ENCODE data around the gene RNF166.

Gene RNF166

DNA sequence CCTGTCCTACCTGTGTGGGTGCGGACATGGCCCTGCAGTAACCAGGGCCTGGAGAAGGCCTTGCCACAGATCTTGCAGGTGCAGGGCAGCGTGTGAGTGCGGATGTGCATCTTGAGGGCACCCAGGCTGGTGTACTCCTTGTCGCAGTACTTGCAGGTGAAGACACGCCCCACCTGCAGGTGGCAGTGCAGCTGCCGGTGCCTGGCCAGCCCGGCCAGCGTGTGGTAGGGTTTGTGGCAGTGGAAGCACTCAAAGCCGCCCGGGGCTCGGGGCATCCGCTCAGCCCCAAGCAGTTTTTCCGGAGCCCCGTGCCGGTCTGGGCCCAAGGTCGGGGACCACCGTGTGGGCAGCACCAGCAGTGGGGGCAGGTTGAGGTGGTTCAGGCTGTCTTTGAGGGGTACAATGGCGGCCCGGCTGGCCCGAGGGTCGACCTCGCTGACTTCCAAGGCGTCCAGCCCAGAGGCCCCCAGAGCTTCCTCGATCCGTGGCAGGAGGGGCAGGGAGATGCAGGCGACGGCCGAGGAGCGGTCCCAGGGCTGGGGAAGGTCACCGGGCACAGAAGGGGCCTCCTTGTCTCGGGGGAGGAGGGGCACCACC lies 25.0 kb downstream of the RNF166 start:
- Histone ChIP-seq H3K27me3 (ENCODE audit: insufficient read depth, low read length, poor library complexity) (no peaks in the 10 kb centered on the region), H2BK120ac (ENCODE audit: low read depth, low read length) (no peak overlapping the region), H3K18ac (ENCODE audit: low read length) (no peak overlapping the region), H3K56ac (ENCODE audit: low read length) (no peak overlapping the region), H4K5ac (ENCODE audit: low read length) (no peak overlapping the region), H3K4me1 (ENCODE audit: control insufficient read depth, low read depth, low read length) (no peaks in the 10 kb centered on the region), H3K79me2 (ENCODE audit: control insufficient read depth, insufficient read depth, low read length) (no peaks in the 10 kb centered on the region), H3K23ac (ENCODE audit: low read length) (no peak overlapping the region), H3K36me3 (ENCODE audit: control insufficient read depth, insufficient read depth, low read length) (no peaks in the 10 kb centered on the region), H3K9ac (ENCODE audit: low read length) (no peak overlapping the region), H3K4me3 (ENCODE audit: low read length) (no peak overlapping the region), H3K79me1 (ENCODE audit: low read length) (no peaks in the 10 kb centered on the region), H4K8ac (ENCODE audit: low read depth, low read length) (no peak overlapping the region), H3K4me2 (ENCODE audit: low read length) (no peak overlapping the region), H2AK5ac (ENCODE audit: low read length) (no peak overlapping the region), H3K4ac (ENCODE audit: low read depth, low read length) (no peak overlapping the region), H3K27ac (ENCODE audit: low read depth, low read length) (no peak overlapping the region), H2BK5ac (ENCODE audit: low read length) (no peak overlapping the region), H2BK15ac (replicated peaks; ENCODE audit: low read depth) (no peak overlapping the region)
- no CpG with 5 or more reads among the region's 31 CpGs for WGBS (ENCODE audit: extremely low coverage, insufficient coverage, low lambda C conversion rate)
- DNase-seq, result peak; percentile 49

- no peak overlapping the region for H2BK5ac ChIP-seq (ENCODE audit: low read length)
- H3K4me2 ChIP-seq (ENCODE audit: low read length), result no peak overlapping the region
- H2BK15ac ChIP-seq (replicated peaks; ENCODE audit: low read depth), result no peak overlapping the region
- H3K79me1 ChIP-seq (ENCODE audit: low read length), result no peaks in the 10 kb centered on the region
- H3K4me3 ChIP-seq (ENCODE audit: low read length), result no peak overlapping the region
- no peaks in the 10 kb centered on the region for H3K79me2 ChIP-seq (ENCODE audit: control insufficient read depth, insufficient read depth, low read length)
- no peak overlapping the region for H2BK120ac ChIP-seq (ENCODE audit: low read depth, low read length)
- H3K27me3 ChIP-seq (ENCODE audit: insufficient read depth, low read length, poor library complexity), result no peaks in the 10 kb centered on the region
- no peak overlapping the region for H3K18ac ChIP-seq (ENCODE audit: low read length)
- H4K5ac ChIP-seq (ENCODE audit: low read length), result no peak overlapping the region
- H4K8ac ChIP-seq (ENCODE audit: low read depth, low read length), result no peak overlapping the region
- no peak overlapping the region for H3K56ac ChIP-seq (ENCODE audit: low read length)
- no peak overlapping the region for H3K4ac ChIP-seq (ENCODE audit: low read depth, low read length)
- H2AK5ac ChIP-seq (ENCODE audit: low read length), result no peak overlapping the region
- H3K23ac ChIP-seq (ENCODE audit: low read length), result no peak overlapping the region
- no peaks in the 10 kb centered on the region for H3K36me3 ChIP-seq (ENCODE audit: control insufficient read depth, insufficient read depth, low read length)
- WGBS (ENCODE audit: extremely low coverage, insufficient coverage, low lambda C conversion rate), result no CpG with 5 or more reads among the region's 5 CpGs
- no peaks in the 10 kb centered on the region for H3K4me1 ChIP-seq (ENCODE audit: control insufficient read depth, low read depth, low read length)
- no peak overlapping the region for H3K9ac ChIP-seq (ENCODE audit: low read length)
- no peak overlapping the region for H3K27ac ChIP-seq (ENCODE audit: low read depth, low read length)
- no peak for DNase-seq
Observed at GRCh38 chr16:88680554-88681083, 25.6 kb downstream of the RNF166 start.

DNA sequence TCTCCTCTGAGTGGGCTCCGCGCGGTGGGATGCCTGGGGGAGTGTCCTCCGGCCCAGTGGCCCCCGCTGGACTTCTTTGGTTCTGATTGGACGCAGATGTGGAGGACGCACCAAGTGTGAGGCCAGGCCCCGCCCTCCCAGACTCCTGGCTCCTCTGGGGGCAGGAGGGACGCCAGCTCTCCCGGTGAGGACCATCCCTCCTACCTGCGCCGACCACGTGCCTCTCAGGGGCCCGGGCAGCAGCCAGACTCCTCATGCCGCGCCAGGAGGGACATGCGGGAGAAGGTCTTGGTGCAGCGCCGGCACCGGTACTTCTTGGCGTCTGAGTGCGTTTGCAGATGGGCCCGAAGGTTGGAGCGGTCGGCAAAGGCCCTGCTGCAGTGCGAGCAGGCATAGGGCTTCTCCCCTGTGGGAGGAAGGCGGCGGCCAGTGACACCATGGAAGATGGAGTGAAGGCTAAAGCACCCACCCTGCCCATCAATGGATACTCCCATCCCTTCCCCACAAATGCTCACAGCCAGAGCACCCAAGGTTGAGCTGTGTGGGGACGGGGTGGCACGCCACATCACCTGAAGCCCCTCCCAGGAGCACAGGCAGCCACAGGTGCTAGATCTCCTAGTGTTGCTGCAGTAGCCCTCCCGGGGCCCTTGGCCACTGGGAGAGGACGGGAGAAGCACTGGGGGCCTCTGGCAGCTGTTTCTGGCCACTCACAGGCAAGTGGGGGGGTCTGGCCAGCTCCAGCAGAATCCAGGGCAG lies 27.8 kb downstream of the RNF166 start:
- H4K8ac ChIP-seq (ENCODE audit: low read depth, low read length), result no peak overlapping the region
- no CpG with 5 or more reads among the region's 32 CpGs for WGBS (ENCODE audit: extremely low coverage, insufficient coverage, low lambda C conversion rate)
- no peaks in the 10 kb centered on the region for H3K79me1 ChIP-seq (ENCODE audit: low read length)
- H3K4ac ChIP-seq (ENCODE audit: low read depth, low read length), result no peak overlapping the region
- H4K5ac ChIP-seq (ENCODE audit: low read length), result no peak overlapping the region
- H3K18ac ChIP-seq (ENCODE audit: low read length), result no peak overlapping the region
- no peak overlapping the region for H3K4me3 ChIP-seq (ENCODE audit: low read length)
- no peak overlapping the region for H3K4me2 ChIP-seq (ENCODE audit: low read length)
- H3K23ac ChIP-seq (ENCODE audit: low read length), result no peak overlapping the region
- no peaks in the 10 kb centered on the region for H3K79me2 ChIP-seq (ENCODE audit: control insufficient read depth, insufficient read depth, low read length)
- H2AK5ac ChIP-seq (ENCODE audit: low read length), result no peak overlapping the region
- H3K27ac ChIP-seq (ENCODE audit: low read depth, low read length), result no peak overlapping the region
- DNase-seq, result no peak
- H3K36me3 ChIP-seq (ENCODE audit: control insufficient read depth, insufficient read depth, low read length), result no peaks in the 10 kb centered on the region
- H2BK15ac ChIP-seq (replicated peaks; ENCODE audit: low read depth), result no peak overlapping the region
- H2BK120ac ChIP-seq (ENCODE audit: low read depth, low read length), result no peak overlapping the region
- no peak overlapping the region for H3K56ac ChIP-seq (ENCODE audit: low read length)
- no peak overlapping the region for H3K9ac ChIP-seq (ENCODE audit: low read length)
- no peaks in the 10 kb centered on the region for H3K4me1 ChIP-seq (ENCODE audit: control insufficient read depth, low read depth, low read length)
- no peak overlapping the region for H2BK5ac ChIP-seq (ENCODE audit: low read length)
- no peaks in the 10 kb centered on the region for H3K27me3 ChIP-seq (ENCODE audit: insufficient read depth, low read length, poor library complexity)

DNA sequence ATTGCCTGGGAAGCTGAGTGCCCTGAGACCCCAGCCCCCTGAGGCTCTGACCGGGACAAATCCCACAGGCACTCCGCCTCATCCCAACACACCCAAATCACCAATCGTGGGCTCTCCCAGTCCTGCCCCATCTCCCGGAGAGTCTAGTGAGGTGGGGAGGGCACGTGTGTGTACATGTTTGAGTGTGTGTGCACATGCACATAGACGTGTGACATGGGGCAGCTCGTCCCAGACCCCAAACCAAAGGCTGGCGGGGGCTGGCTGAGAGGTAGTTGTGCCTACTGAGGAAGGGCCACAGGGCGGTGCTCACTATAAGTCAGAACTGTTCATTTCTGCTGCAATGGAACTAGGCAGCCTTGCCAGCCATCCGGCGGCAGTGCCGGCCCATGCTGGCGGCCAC lies 28.5 kb downstream of the RNF166 start:
- no peak overlapping the region for H3K4me2 ChIP-seq (ENCODE audit: low read length)
- H3K9ac ChIP-seq (ENCODE audit: low read length), result no peak overlapping the region
- no peak overlapping the region for H2AK5ac ChIP-seq (ENCODE audit: low read length)
- H2BK120ac ChIP-seq (ENCODE audit: low read depth, low read length), result no peak overlapping the region
- no peak for DNase-seq
- H3K18ac ChIP-seq (ENCODE audit: low read length), result no peak overlapping the region
- no peak overlapping the region for H3K4ac ChIP-seq (ENCODE audit: low read depth, low read length)
- no CpG with 5 or more reads among the region's 13 CpGs for WGBS (ENCODE audit: extremely low coverage, insufficient coverage, low lambda C conversion rate)
- H3K79me2 ChIP-seq (ENCODE audit: control insufficient read depth, insufficient read depth, low read length), result no peaks in the 10 kb centered on the region
- no peak overlapping the region for H3K23ac ChIP-seq (ENCODE audit: low read length)
- H2BK5ac ChIP-seq (ENCODE audit: low read length), result no peak overlapping the region
- H3K27ac ChIP-seq (ENCODE audit: low read depth, low read length), result no peak overlapping the region
- no peaks in the 10 kb centered on the region for H3K36me3 ChIP-seq (ENCODE audit: control insufficient read depth, insufficient read depth, low read length)
- no peaks in the 10 kb centered on the region for H3K4me1 ChIP-seq (ENCODE audit: control insufficient read depth, low read depth, low read length)
- no peak overlapping the region for H2BK15ac ChIP-seq (replicated peaks; ENCODE audit: low read depth)
- no peak overlapping the region for H4K5ac ChIP-seq (ENCODE audit: low read length)
- no peak overlapping the region for H3K56ac ChIP-seq (ENCODE audit: low read length)
- H4K8ac ChIP-seq (ENCODE audit: low read depth, low read length), result no peak overlapping the region
- no peaks in the 10 kb centered on the region for H3K27me3 ChIP-seq (ENCODE audit: insufficient read depth, low read length, poor library complexity)
- H3K4me3 ChIP-seq (ENCODE audit: low read length), result no peak overlapping the region
- no peaks in the 10 kb centered on the region for H3K79me1 ChIP-seq (ENCODE audit: low read length)

GRCh38 chr16:88676502-88677242 lies 29.5 kb downstream of the RNF166 start:
- Histone ChIP-seq H3K56ac (ENCODE audit: low read length) (no peak overlapping the region), H3K9ac (ENCODE audit: low read length) (no peak overlapping the region), H3K4me2 (ENCODE audit: low read length) (no peak overlapping the region), H3K4me1 (ENCODE audit: control insufficient read depth, low read depth, low read length) (no peaks in the 10 kb centered on the region), H2BK15ac (replicated peaks; ENCODE audit: low read depth) (no peak overlapping the region), H3K18ac (ENCODE audit: low read length) (no peak overlapping the region), H3K36me3 (ENCODE audit: control insufficient read depth, insufficient read depth, low read length) (no peaks in the 10 kb centered on the region), H3K27ac (ENCODE audit: low read depth, low read length) (no peak overlapping the region), H2BK5ac (ENCODE audit: low read length) (no peak overlapping the region), H3K79me1 (ENCODE audit: low read length) (no peaks in the 10 kb centered on the region), H3K79me2 (ENCODE audit: control insufficient read depth, insufficient read depth, low read length) (no peaks in the 10 kb centered on the region), H4K5ac (ENCODE audit: low read length) (no peak overlapping the region), H3K4me3 (ENCODE audit: low read length) (no peak overlapping the region), H4K8ac (ENCODE audit: low read depth, low read length) (no peak overlapping the region), H2AK5ac (ENCODE audit: low read length) (no peak overlapping the region), H3K23ac (ENCODE audit: low read length) (no peak overlapping the region), H2BK120ac (ENCODE audit: low read depth, low read length) (no peak overlapping the region), H3K4ac (ENCODE audit: low read depth, low read length) (no peak overlapping the region), H3K27me3 (ENCODE audit: insufficient read depth, low read length, poor library complexity) (no peaks in the 10 kb centered on the region)
- DNase-seq, result no peak
- no CpG with 5 or more reads among the region's 22 CpGs for WGBS (ENCODE audit: extremely low coverage, insufficient coverage, low lambda C conversion rate)
